ENCODE measurements around the gene CATSPERZ. TPM values are rescaled to one million over a fixed set of nuclear protein-coding genes. Genes with fewer than 3 reads are reported as not detected.
"Not testable (repeated sequence)": the region's sequence is repeated elsewhere in the genome, so short reads cannot be mapped to it uniquely, and the experiment has no call there.

The CATSPERZ gene
- polyA plus RNA-seq, 4 donors = 0.15 to 0.58 TPM; not detected in 2

DNA sequence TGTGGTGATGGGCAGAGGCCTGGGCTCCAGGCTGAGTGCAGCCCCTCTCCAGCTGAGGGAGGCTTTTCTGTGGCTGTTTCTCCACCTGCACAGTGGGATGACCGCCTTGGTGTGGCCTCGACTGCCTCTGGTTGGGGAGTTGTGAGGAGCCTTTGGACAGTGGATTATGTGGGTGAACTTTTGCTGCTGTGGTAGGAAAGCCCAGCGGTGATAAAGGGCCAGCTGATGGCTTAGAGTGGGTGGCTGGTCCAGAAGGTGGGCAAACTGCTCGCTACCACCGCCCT, 3.8 kb downstream of the CATSPERZ start:
- peak overlapping the region in 2 of 3 donors; percentile 49 to 79 for H3K4me3 ChIP-seq (ENCODE audit: low read depth in 1 of 3, low read length in 3 of 3)
- H3K9me3 ChIP-seq (ENCODE audit: control insufficient read depth in 2 of 2, insufficient read depth in 1 of 2, low read depth in 1 of 2, low read length in 1 of 2) = no peaks in the 10 kb centered on the region
- peaks cover 3 to 32% (median 7%) of the 10 kb centered on the region in 3 donors for H3K27me3 ChIP-seq (ENCODE audit: control insufficient read depth in 3 of 3, insufficient read depth in 3 of 3, low read length in 3 of 3)
- 38 to 48% (median 39%) methylated on average over 4 to 5 of the region's 5 CpGs for WGBS, 3 donors
- DNase-seq (no peak), FAIRE-seq (no peak)
- H3K27ac ChIP-seq (ENCODE audit: low read depth in 1 of 3, low read length in 2 of 3) = peak overlapping the region; percentile 95 to 98 (median 98)
- peaks cover 0 to 22% (median 0%) of the 10 kb centered on the region in 3 donors for H3K36me3 ChIP-seq (ENCODE audit: control insufficient read depth in 3 of 3, insufficient read depth in 2 of 3, low read depth in 1 of 3, low read length in 3 of 3)
- peaks cover 0 to 42% (median 5%) of the 10 kb centered on the region in 3 donors for H3K4me1 ChIP-seq (ENCODE audit: control insufficient read depth in 3 of 3, insufficient read depth in 2 of 3, low read depth in 1 of 3, low read length in 2 of 3)

DNA sequence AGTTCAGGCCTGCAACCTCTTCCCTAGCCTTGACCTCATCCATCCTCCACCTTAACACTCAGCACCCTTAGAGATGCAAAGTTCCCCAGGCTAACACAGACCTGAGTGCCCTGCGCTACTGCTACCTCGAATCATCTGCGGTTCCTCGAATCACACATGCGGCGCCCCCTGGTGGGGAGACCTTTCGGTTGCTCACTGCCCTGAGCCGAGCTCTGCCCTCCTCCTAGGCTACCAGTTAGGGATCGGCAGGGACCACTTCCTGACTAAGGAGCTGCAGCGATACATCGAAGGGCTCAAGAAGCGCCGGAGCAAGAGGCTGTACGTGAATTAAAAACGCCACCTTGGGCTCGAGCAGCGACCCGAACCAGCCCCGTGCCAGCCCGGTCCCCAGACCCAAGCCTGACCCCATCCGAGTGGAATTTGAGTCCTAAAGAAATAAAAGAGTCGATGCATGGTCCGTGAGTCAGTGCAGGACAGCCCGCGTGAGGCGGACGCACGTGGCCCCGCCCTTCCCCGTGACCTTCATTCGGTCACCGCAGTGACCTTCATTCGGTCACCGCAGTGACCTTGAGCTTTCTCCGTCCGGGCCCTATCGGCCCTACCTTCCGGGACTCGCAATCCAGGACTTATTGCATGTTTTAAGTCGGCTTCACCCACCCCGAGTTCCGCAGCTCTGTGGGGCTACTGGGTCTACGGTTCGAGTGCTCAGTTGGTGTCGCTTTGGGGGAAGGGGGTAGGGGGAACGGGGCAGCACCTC, 4.3 kb downstream of the CATSPERZ start:
- Histone ChIP-seq H3K27me3 (ENCODE audit: control insufficient read depth in 3 of 3, insufficient read depth in 3 of 3, low read length in 3 of 3) (peaks cover under 1 to 27% (median 6%) of the 10 kb centered on the region in 3 donors), H3K9me3 (ENCODE audit: control insufficient read depth in 2 of 2, insufficient read depth in 1 of 2, low read depth in 1 of 2, low read length in 1 of 2) (no peaks in the 10 kb centered on the region), H3K4me1 (ENCODE audit: control insufficient read depth in 3 of 3, insufficient read depth in 2 of 3, low read depth in 1 of 3, low read length in 2 of 3) (peaks cover 0 to 42% (median 5%) of the 10 kb centered on the region in 3 donors), H3K27ac (ENCODE audit: low read depth in 1 of 3, low read length in 2 of 3) (peak overlapping the region; percentile 95 to 98 (median 98)), H3K36me3 (ENCODE audit: control insufficient read depth in 3 of 3, insufficient read depth in 2 of 3, low read depth in 1 of 3, low read length in 3 of 3) (peaks cover 0 to 25% (median 0%) of the 10 kb centered on the region in 3 donors), H3K4me3 (ENCODE audit: low read depth in 1 of 3, low read length in 3 of 3) (peak overlapping the region; percentile 49 to 79 (median 50))
- FAIRE-seq (no peak), DNase-seq (peak; percentile 93 to 95)
- 0 to 1% (median 1%) methylated on average over 45 to 46 of the region's 46 CpGs for WGBS, 3 donors

DNA sequence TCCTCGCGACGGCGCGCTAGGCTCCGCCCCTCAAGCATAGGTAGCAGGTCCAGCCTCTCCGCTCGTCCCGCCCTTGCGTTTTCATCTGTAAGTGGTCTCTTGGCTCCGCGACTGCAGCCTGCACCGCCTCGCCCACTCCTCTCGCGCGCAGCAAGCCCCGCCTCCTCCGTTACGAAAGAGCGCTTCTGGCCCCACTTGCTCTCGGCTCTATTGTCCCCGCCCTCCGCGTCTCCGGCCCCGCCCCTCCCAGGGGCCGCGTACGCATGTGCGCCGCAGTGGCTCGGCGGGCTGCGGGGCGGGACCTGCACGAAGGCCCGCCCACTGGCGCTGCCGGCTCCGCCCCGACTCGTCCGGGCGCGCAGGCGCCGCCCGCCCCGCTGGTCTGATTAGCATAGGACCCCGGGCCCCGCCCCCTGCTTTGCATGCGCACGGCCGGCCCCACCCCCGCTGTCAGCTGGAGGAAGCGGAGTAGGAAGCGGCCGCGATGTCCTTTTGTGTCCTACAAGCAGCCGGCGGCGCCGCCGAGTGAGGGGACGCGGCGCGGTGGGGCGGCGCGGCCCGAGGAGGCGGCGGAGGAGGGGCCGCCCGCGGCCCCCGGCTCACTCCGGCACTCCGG, 5.0 kb downstream of the CATSPERZ start, which contains the start of gene ESRRA:
Gene ESRRA, plus strand, starts transcription at position 450 of the 616 bp plus-strand sequence. CDS start 1,656 bp downstream, outside the sequence.
- FAIRE-seq (no peak), DNase-seq (peak; percentile 99 to 100)
- peak within 1 kb of the TSS; percentile 97 to 98 (median 98) for H3K27ac ChIP-seq (ENCODE audit: low read depth in 1 of 3, low read length in 2 of 3)
- H3K4me3 ChIP-seq (ENCODE audit: low read depth in 1 of 3, low read length in 3 of 3) = peak within 1 kb of the TSS; percentile 50 to 93 (median 79)
- no peaks in the 10 kb centered on the region for H3K9me3 ChIP-seq (ENCODE audit: control insufficient read depth in 2 of 2, insufficient read depth in 1 of 2, low read depth in 1 of 2, low read length in 1 of 2)
- peaks cover 0 to 20% (median 0%) of the 10 kb centered on the region in 3 donors for H3K27me3 ChIP-seq (ENCODE audit: control insufficient read depth in 3 of 3, insufficient read depth in 3 of 3, low read length in 3 of 3)
- peaks cover 0 to 35% (median 2%) of the 10 kb centered on the region in 3 donors for H3K4me1 ChIP-seq (ENCODE audit: control insufficient read depth in 3 of 3, insufficient read depth in 2 of 3, low read depth in 1 of 3, low read length in 2 of 3)
- WGBS, 3 donors = 0 to 2% (median 1%) methylated on average over 48 to 81 of the region's 81 CpGs
- peaks cover 0 to 25% (median 0%) of the 10 kb centered on the region in 3 donors for H3K36me3 ChIP-seq (ENCODE audit: control insufficient read depth in 3 of 3, insufficient read depth in 2 of 3, low read depth in 1 of 3, low read length in 3 of 3)

DNA sequence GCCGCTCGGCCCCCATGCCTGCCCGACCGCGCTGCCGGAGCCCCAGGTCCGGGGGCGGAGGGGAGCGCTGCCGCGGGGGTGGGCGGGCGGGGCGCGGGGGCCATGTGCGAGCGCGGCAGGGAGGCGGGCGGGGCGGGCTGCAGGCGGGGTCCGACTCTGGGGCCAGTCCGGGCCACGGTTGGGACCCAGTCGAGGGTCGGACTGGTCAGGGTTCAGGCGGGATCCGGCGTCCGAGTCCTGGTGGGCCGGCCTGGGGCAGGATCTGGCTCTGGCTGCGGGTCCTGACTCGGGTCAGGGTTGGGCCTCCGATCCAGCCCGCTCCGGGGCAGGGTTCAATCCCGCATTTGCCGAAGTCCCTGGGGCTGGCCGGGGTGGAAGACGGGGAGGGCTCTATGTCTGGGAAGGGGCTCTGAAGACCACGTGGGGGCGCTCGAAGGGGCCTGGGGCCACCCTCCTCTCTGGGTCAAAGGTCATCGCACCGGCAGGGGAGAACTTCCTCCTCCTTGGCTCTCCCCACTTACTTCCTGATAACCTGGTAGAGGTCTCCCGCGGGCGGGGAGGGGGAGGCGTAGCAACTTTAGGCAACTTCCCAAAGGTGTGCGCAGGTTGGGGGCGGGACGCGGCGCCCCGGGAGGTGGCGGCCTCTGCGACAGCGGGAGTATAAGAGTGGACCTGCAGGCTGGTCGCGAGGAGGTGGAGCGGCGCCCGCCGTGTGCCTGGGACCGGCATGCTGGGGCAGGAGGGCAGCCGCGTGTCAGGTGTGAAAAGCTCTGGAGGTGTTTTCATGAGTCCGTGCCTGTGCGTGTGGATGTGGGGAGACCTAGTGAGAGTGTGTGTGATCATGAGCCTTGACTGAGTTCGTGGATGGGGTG, 5.8 kb downstream of the CATSPERZ start:
- no peaks in the 10 kb centered on the region for H3K9me3 ChIP-seq (ENCODE audit: control insufficient read depth in 2 of 2, insufficient read depth in 1 of 2, low read depth in 1 of 2, low read length in 1 of 2)
- H3K27ac ChIP-seq (ENCODE audit: low read depth in 1 of 3, low read length in 2 of 3) = peak overlapping the region; percentile 87 to 97 (median 88)
- 0 to 1% (median 1%) methylated on average over 31 to 71 of the region's 71 CpGs for WGBS, 3 donors
- H3K4me3 ChIP-seq (ENCODE audit: low read depth in 1 of 3, low read length in 3 of 3) = peak overlapping the region; percentile 48 to 93 (median 64)
- DNase-seq (peak; percentile 89 to 94), FAIRE-seq (no peak)
- peaks cover 0 to 13% (median 0%) of the 10 kb centered on the region in 3 donors for H3K27me3 ChIP-seq (ENCODE audit: control insufficient read depth in 3 of 3, insufficient read depth in 3 of 3, low read length in 3 of 3)
- H3K36me3 ChIP-seq (ENCODE audit: control insufficient read depth in 3 of 3, insufficient read depth in 2 of 3, low read depth in 1 of 3, low read length in 3 of 3) = peaks cover 0 to 31% (median 0%) of the 10 kb centered on the region in 3 donors
- peaks cover 0 to 30% (median 2%) of the 10 kb centered on the region in 3 donors for H3K4me1 ChIP-seq (ENCODE audit: control insufficient read depth in 3 of 3, insufficient read depth in 2 of 3, low read depth in 1 of 3, low read length in 2 of 3)

DNA sequence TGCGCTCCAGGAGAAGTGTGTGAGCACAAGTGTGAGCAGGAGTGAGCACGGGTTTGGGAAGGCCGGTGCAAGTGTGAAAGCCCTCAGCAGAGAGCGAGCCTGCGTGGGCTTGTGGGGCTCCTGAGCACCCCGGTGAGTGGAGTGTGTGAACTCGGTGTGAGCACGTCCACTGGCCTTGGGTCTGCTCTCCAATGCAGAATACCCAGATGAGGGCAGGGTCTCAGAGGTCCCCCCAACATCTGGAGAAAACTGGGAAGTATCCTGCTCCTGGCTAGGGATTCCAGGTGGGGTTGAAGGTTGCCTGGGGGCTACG, 6.4 kb downstream of the CATSPERZ start:
- Histone ChIP-seq H3K4me3 (ENCODE audit: low read depth in 1 of 3, low read length in 3 of 3) (peak overlapping the region; percentile 48 to 93 (median 64)), H3K36me3 (ENCODE audit: control insufficient read depth in 3 of 3, insufficient read depth in 2 of 3, low read depth in 1 of 3, low read length in 3 of 3) (peaks cover 0 to 36% (median 0%) of the 10 kb centered on the region in 3 donors), H3K4me1 (ENCODE audit: control insufficient read depth in 3 of 3, insufficient read depth in 2 of 3, low read depth in 1 of 3, low read length in 2 of 3) (peaks cover 0 to 32% (median 2%) of the 10 kb centered on the region in 3 donors), H3K9me3 (ENCODE audit: control insufficient read depth in 2 of 2, insufficient read depth in 1 of 2, low read depth in 1 of 2, low read length in 1 of 2) (no peaks in the 10 kb centered on the region), H3K27me3 (ENCODE audit: control insufficient read depth in 3 of 3, insufficient read depth in 3 of 3, low read length in 3 of 3) (peaks cover 0 to 7% (median 0%) of the 10 kb centered on the region in 3 donors), H3K27ac (ENCODE audit: low read depth in 1 of 3, low read length in 2 of 3) (peak overlapping the region; percentile 87 to 97 (median 88))
- 2 to 23% (median 7%) methylated on average over 9 of the region's 9 CpGs for WGBS, 3 donors
- DNase-seq = no peak
- FAIRE-seq = no peak

DNA sequence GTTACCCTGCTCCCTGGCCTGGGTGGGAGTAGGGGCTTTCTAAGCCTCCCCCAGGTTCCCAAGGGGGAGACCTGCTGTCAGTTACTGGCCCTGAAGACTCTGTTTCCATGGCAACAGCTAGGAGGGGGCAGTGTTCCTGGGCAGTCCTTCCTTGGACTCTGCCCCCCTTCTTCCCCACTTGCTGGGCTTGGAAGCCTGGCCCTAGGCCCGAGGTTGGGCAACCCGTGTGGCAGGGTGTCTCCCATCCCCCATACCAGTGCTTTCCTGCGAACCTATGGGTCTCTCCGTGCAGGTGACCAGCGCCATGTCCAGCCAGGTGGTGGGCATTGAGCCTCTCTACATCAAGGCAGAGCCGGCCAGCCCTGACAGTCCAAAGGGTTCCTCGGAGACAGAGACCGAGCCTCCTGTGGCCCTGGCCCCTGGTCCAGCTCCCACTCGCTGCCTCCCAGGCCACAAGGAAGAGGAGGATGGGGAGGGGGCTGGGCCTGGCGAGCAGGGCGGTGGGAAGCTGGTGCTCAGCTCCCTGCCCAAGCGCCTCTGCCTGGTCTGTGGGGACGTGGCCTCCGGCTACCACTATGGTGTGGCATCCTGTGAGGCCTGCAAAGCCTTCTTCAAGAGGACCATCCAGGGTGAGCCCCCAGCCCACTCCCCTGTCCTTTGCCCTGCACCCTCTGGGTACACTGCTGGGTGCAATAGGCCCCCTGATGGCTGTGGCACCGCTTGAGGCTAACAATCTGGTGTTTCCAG, 6.9 kb downstream of the CATSPERZ start:
- Histone ChIP-seq H3K4me1 (ENCODE audit: control insufficient read depth in 3 of 3, insufficient read depth in 2 of 3, low read depth in 1 of 3, low read length in 2 of 3) (peaks cover 0 to 32% (median 2%) of the 10 kb centered on the region in 3 donors), H3K27me3 (ENCODE audit: control insufficient read depth in 3 of 3, insufficient read depth in 3 of 3, low read length in 3 of 3) (peaks cover 0 to 1% (median 0%) of the 10 kb centered on the region in 3 donors), H3K9me3 (ENCODE audit: control insufficient read depth in 2 of 2, insufficient read depth in 1 of 2, low read depth in 1 of 2, low read length in 1 of 2) (no peaks in the 10 kb centered on the region), H3K4me3 (ENCODE audit: low read depth in 1 of 3, low read length in 3 of 3) (peak overlapping the region; percentile 48 to 93 (median 64)), H3K36me3 (ENCODE audit: control insufficient read depth in 3 of 3, insufficient read depth in 2 of 3, low read depth in 1 of 3, low read length in 3 of 3) (peaks cover 0 to 38% (median 0%) of the 10 kb centered on the region in 3 donors), H3K27ac (ENCODE audit: low read depth in 1 of 3, low read length in 2 of 3) (peak overlapping the region; percentile 87 to 97 (median 88))
- 33 to 66% (median 41%) methylated on average over 13 to 15 of the region's 15 CpGs for WGBS, 3 donors
- DNase-seq = peak; percentile 83 to 86
- no peak for FAIRE-seq

DNA sequence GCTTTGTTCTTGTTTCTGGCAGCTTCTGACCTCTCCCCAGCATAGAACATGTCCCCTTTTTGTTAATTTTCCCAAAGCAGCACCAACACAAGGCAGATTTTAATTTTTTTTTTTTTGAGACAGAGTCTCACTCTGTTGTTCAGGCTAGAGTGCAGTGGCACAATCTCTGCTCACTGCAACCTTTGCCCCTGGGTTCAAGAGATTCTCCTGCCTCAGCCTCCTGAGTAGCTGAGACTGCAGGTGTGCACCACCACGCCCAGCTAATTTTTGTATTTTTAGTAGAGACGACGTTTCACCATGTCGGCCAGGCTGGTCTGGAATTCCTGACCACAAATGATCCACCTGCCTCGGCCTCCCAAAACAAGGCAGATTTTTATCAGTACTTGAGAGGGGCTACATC, 7.6 kb downstream of the CATSPERZ start:
- FAIRE-seq; H3K9me3 ChIP-seq (ENCODE audit: control insufficient read depth in 2 of 2, insufficient read depth in 1 of 2, low read depth in 1 of 2, low read length in 1 of 2); H3K27me3 ChIP-seq (ENCODE audit: control insufficient read depth in 3 of 3, insufficient read depth in 3 of 3, low read length in 3 of 3): not testable (repeated sequence)
- Histone ChIP-seq H3K36me3 (ENCODE audit: control insufficient read depth in 3 of 3, insufficient read depth in 2 of 3, low read depth in 1 of 3, low read length in 3 of 3) (peaks cover 0 to 45% (median 2%) of the 10 kb centered on the region in 3 donors), H3K27ac (ENCODE audit: low read depth in 1 of 3, low read length in 2 of 3) (peak overlapping the region; percentile 56 to 97 (median 87)), H3K4me3 (ENCODE audit: low read depth in 1 of 3, low read length in 3 of 3) (peak overlapping the region in 2 of 3 donors; percentile 64 to 93), H3K4me1 (ENCODE audit: control insufficient read depth in 3 of 3, insufficient read depth in 2 of 3, low read depth in 1 of 3, low read length in 2 of 3) (peaks cover 0 to 32% (median 4%) of the 10 kb centered on the region in 3 donors)
- DNase-seq = peak in 1 of 2 donors; percentile 71
- WGBS, 3 donors = 30 to 71% (median 58%) methylated on average over 5 of the region's 5 CpGs

All from small intestine (tissue), 7 donors.